Trophoblast cell (in vitro differentiated cells and primary cell): ENCODE data around the gene BTBD6.

Source experiments
- DNase-seq, 2 donors: peaks; one replicate each; pipeline ENCODE4 v3.0.0-alpha.2; 2016
- H2AFZ ChIP-seq: 2 replicates; pipeline ENCODE4 v1.6.1; 2013; ENCODE audit warnings: low read length, moderate library complexity, mild to moderate bottlenecking; ENCODE audit not compliant: insufficient read depth, poor library complexity
- H2AK5ac ChIP-seq: 2 replicates; pipeline ENCODE4 v1.6.1; 2013; ENCODE audit warnings: mild to moderate bottlenecking, low read length
- H2BK120ac ChIP-seq: 2 replicates; pipeline ENCODE4 v1.6.1; 2013; ENCODE audit warnings: low read length, mild to moderate bottlenecking, moderate library complexity; ENCODE audit not compliant: insufficient read depth, poor library complexity
- H2BK12ac ChIP-seq: 2 replicates; pipeline ENCODE4 v1.6.1; 2013; ENCODE audit warnings: mild to moderate bottlenecking, low read length, moderate library complexity
- H2BK5ac ChIP-seq: 2 replicates; pipeline ENCODE4 v1.6.1; 2013; ENCODE audit warnings: low read length, low read depth, moderate library complexity, mild to moderate bottlenecking; ENCODE audit not compliant: poor library complexity
- H3K14ac ChIP-seq: 2 replicates; pipeline ENCODE4 v1.6.1; 2013; ENCODE audit warnings: mild to moderate bottlenecking, low read length
- H3K18ac ChIP-seq: 2 replicates; pipeline ENCODE4 v1.6.1; 2013; ENCODE audit warnings: mild to moderate bottlenecking, low read length
- H3K23ac ChIP-seq: 2 replicates; pipeline ENCODE4 v1.6.1; 2013; ENCODE audit warnings: low read length
- H3K27ac ChIP-seq: 2 replicates; pipeline ENCODE4 v1.5.1; 2013; ENCODE audit warnings: low read depth, mild to moderate bottlenecking, inconsistent platforms, low read length, moderate library complexity
- H3K27me3 ChIP-seq: 2 replicates; pipeline ENCODE4 v1.6.1; 2013; ENCODE audit warnings: inconsistent platforms, mild to moderate bottlenecking, low read length, moderate library complexity; ENCODE audit not compliant: insufficient read depth
- H3K36me3 ChIP-seq, 2 experiments: 1 replicate in 1 of 2; 2 replicates in 1 of 2; pipeline ENCODE4 v1.6.1; 2013; ENCODE audit warnings: low read length in 2 of 2, mild to moderate bottlenecking in 2 of 2, moderate library complexity in 1 of 2; ENCODE audit not compliant: insufficient read depth in 2 of 2, control insufficient read depth in 1 of 2
- H3K4ac ChIP-seq: 2 replicates; pipeline ENCODE4 v1.6.1; 2013; ENCODE audit warnings: low read depth, mild to moderate bottlenecking, low read length, moderate library complexity
- H3K4me1 ChIP-seq, 2 experiments: 1 replicate in 1 of 2; 2 replicates in 1 of 2; pipeline ENCODE4 v1.6.1; 2013; ENCODE audit warnings: low read length in 2 of 2, mild to moderate bottlenecking in 2 of 2, moderate library complexity in 1 of 2; ENCODE audit not compliant: insufficient read depth in 2 of 2, control insufficient read depth in 1 of 2
- H3K4me2 ChIP-seq: 2 replicates; pipeline ENCODE4 v1.6.1; 2013; ENCODE audit warnings: inconsistent platforms, mild to moderate bottlenecking, low read length, moderate library complexity
- H3K4me3 ChIP-seq: 2 replicates; pipeline ENCODE4 v1.5.1; 2013; ENCODE audit warnings: mild to moderate bottlenecking, low read depth, low read length, inconsistent platforms
- H3K79me1 ChIP-seq: one replicate; pipeline ENCODE4 v1.6.1; 2013; ENCODE audit warnings: low read length
- H3K79me2 ChIP-seq: 2 replicates; pipeline ENCODE4 v1.6.1; 2013; ENCODE audit warnings: low read length, mild to moderate bottlenecking; ENCODE audit not compliant: control insufficient read depth, insufficient read depth, poor library complexity
- H3K9ac ChIP-seq: 2 replicates; pipeline ENCODE4 v1.6.1; 2013; ENCODE audit warnings: mild to moderate bottlenecking, low read length
- H3K9me3 ChIP-seq: 2 replicates; pipeline ENCODE4 v1.6.1; 2013; ENCODE audit warnings: low read depth, mild to moderate bottlenecking, control low read depth, inconsistent platforms, low read length; ENCODE audit not compliant: insufficient read depth
- H4K12ac ChIP-seq: 2 replicates; pipeline ENCODE4 v1.6.1; 2013; ENCODE audit warnings: low read depth, mild to moderate bottlenecking, low read length, moderate library complexity
- H4K8ac ChIP-seq: 2 replicates; pipeline ENCODE4 v1.6.1; 2013; ENCODE audit warnings: low read depth, mild to moderate bottlenecking, low read length, moderate library complexity
- H4K91ac ChIP-seq: one replicate; pipeline ENCODE4 v1.6.1; 2013; ENCODE audit warnings: low read depth, mild to moderate bottlenecking, low read length, moderate library complexity
- WGBS: extraction: QIAGEN DNeasy Blood & Tissue Kit; methylation state at CpG from one replicate; pipeline ENCODE4 v1.1.7; 2013; ENCODE audit warnings: missing lambda C conversion rate; ENCODE audit not compliant: insufficient read length, insufficient coverage; ENCODE audit errors: extremely low coverage; 5-methylcytosine and 5-hydroxymethylcytosine counted together

The BTBD6 gene

GRCh38 chr14:105206873-105207272 is 41.5 kb upstream of the BTBD6 start:
- H2BK12ac ChIP-seq: no peak overlapping the region

GRCh38 chr14:105207460-105207901 is 40.9 kb upstream of the BTBD6 start:
- Histone ChIP-seq H3K27ac (no peak overlapping the region), H3K4me3 (peak overlapping the region; percentile 23), H3K9me3 (no peaks in the 10 kb centered on the region), H3K23ac (no peak overlapping the region), H2AFZ (no peak overlapping the region), H2BK12ac (no peak overlapping the region), H2BK120ac (no peak overlapping the region), H3K79me2 (no peaks in the 10 kb centered on the region), H4K91ac (no peak overlapping the region), H2AK5ac (no peak overlapping the region), H3K4me1 (peaks cover 2 to 7% of the 10 kb centered on the region in 2 experiments), H4K12ac (no peak overlapping the region), H3K27me3 (no peaks in the 10 kb centered on the region), H3K79me1 (no peaks in the 10 kb centered on the region), H4K8ac (no peak overlapping the region), H3K14ac (no peak overlapping the region), H3K36me3 (peaks cover 9 to 10% of the 10 kb centered on the region in 2 experiments), H3K4ac (no peak overlapping the region), H2BK5ac (no peak overlapping the region), H3K9ac (no peak overlapping the region), H3K4me2 (no peak overlapping the region), H3K18ac (no peak overlapping the region)
- WGBS: no CpG with 5 or more reads among the region's 13 CpGs
- DNase-seq: peak; percentile 61 to 64

More at GRCh38 chr14:105206873-105207272, 41.5 kb upstream of the BTBD6 start:
- H3K18ac ChIP-seq: no peak overlapping the region
- no peaks in the 10 kb centered on the region for H3K79me1 ChIP-seq
- H3K4ac ChIP-seq: no peak overlapping the region
- no peak overlapping the region for H4K8ac ChIP-seq
- H4K12ac ChIP-seq: no peak overlapping the region
- H2AFZ ChIP-seq: no peak overlapping the region
- H4K91ac ChIP-seq: no peak overlapping the region
- no peak overlapping the region for H3K9ac ChIP-seq
- H3K4me3 ChIP-seq: no peak overlapping the region
- peaks cover 2 to 7% of the 10 kb centered on the region in 2 experiments for H3K4me1 ChIP-seq
- H3K27ac ChIP-seq: no peak overlapping the region
- no peak overlapping the region for H2BK120ac ChIP-seq
- H3K27me3 ChIP-seq: no peaks in the 10 kb centered on the region
- H3K14ac ChIP-seq: no peak overlapping the region
- no peak overlapping the region for H2AK5ac ChIP-seq
- H3K36me3 ChIP-seq: peaks cover 9 to 10% of the 10 kb centered on the region in 2 experiments
- H3K79me2 ChIP-seq: no peaks in the 10 kb centered on the region
- no peak overlapping the region for H2BK5ac ChIP-seq
- no peak for DNase-seq
- WGBS: no CpG with 5 or more reads among the region's 5 CpGs
- H3K23ac ChIP-seq: no peak overlapping the region
- no peaks in the 10 kb centered on the region for H3K9me3 ChIP-seq
- no peak overlapping the region for H3K4me2 ChIP-seq

DNA sequence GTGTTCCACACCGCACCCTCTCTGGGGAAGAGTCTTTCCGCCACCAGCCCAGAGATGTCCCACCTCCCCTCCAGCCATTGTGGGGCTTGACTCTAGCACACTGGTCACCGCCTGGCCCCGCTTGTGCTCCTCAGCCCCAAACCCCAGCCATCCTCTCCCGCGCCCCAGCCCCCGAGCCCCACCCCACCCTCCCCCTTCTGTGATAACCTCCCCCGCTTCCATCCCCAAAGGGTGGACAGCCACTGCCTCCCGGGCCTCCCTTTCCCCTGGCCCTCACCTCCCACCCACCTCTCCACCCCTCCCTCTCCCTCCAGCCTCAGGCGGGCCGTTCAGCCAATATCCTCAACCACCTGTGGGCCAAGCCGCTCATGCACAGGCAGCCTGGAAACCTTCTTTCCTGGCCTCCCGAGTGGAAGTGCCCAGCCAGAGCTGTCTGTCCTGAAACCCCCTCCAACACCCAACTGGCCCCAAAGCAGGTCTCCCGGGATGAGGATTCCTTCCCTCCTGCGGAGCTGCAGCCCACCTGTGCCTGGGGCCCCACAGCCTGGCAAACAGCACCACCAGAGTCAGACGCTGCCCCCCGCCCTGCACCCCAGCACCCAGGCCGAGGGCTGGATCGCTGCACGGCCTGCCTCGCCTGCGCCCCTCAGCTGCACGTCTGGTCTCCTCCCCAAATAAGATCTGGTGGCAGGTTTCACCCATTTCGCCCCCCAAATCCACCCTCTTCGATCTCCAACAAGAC is 40.2 kb upstream of the BTBD6 start:
- Histone ChIP-seq H3K27ac (no peak overlapping the region), H3K79me2 (no peaks in the 10 kb centered on the region), H3K9me3 (no peaks in the 10 kb centered on the region), H3K4me2 (no peak overlapping the region), H3K18ac (no peak overlapping the region), H3K36me3 (peaks cover 9 to 10% of the 10 kb centered on the region in 2 experiments), H3K4ac (no peak overlapping the region), H2BK5ac (no peak overlapping the region), H2AFZ (no peak overlapping the region), H2BK120ac (no peak overlapping the region), H3K27me3 (no peaks in the 10 kb centered on the region), H2BK12ac (no peak overlapping the region), H3K79me1 (no peaks in the 10 kb centered on the region), H3K23ac (no peak overlapping the region), H3K4me1 (peaks cover 1 to 6% of the 10 kb centered on the region in 2 experiments), H4K8ac (no peak overlapping the region), H3K14ac (no peak overlapping the region), H4K91ac (no peak overlapping the region), H4K12ac (no peak overlapping the region), H2AK5ac (no peak overlapping the region), H3K4me3 (peak overlapping the region; percentile 60), H3K9ac (no peak overlapping the region)
- DNase-seq: no peak
- no CpG with 5 or more reads among the region's 25 CpGs for WGBS

- Histone ChIP-seq H3K27me3 (no peaks in the 10 kb centered on the region), H4K8ac (no peak overlapping the region), H3K4me1 (peaks cover 0 to 6% of the 10 kb centered on the region in 2 experiments), H3K79me2 (no peaks in the 10 kb centered on the region), H4K91ac (no peak overlapping the region), H3K36me3 (peaks cover 9 to 10% of the 10 kb centered on the region in 2 experiments), H3K18ac (no peak overlapping the region), H2BK5ac (no peak overlapping the region), H2AK5ac (no peak overlapping the region), H3K23ac (no peak overlapping the region), H3K14ac (no peak overlapping the region), H2AFZ (no peak overlapping the region), H2BK120ac (no peak overlapping the region), H3K9me3 (no peaks in the 10 kb centered on the region), H3K79me1 (no peaks in the 10 kb centered on the region), H3K4ac (no peak overlapping the region), H3K4me3 (peak overlapping the region; percentile 37), H2BK12ac (no peak overlapping the region), H3K9ac (no peak overlapping the region), H3K27ac (no peak overlapping the region), H3K4me2 (no peak overlapping the region), H4K12ac (no peak overlapping the region)
- DNase-seq: no peak
- WGBS: no CpG with 5 or more reads among the region's 12 CpGs
Measured at GRCh38 chr14:105208738-105209075, 39.6 kb upstream of the BTBD6 start.
